GM21786 (cell line): Measurements from ENCODE around the gene POU4F3.

ENCODE experiments used
- ATAC-seq: cut with Tn5 transposase; IDR thresholded peaks from one replicate; pipeline ENCODE4 v1.9.1; 2021; ENCODE audit not compliant: unreplicated experiment

The POU4F3 gene

DNA sequence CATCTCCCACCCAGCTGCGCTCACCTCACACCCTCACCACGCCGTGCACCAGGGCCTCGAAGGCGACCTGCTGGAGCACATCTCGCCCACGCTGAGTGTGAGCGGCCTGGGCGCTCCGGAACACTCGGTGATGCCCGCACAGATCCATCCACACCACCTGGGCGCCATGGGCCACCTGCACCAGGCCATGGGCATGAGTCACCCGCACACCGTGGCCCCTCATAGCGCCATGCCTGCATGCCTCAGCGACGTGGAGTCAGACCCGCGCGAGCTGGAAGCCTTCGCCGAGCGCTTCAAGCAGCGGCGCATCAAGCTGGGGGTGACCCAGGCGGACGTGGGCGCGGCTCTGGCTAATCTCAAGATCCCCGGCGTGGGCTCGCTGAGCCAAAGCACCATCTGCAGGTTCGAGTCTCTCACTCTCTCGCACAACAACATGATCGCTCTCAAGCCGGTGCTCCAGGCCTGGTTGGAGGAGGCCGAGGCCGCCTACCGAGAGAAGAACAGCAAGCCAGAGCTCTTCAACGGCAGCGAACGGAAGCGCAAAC is 1.1 kb downstream of the POU4F3 start:
- ATAC-seq, result no peak

DNA sequence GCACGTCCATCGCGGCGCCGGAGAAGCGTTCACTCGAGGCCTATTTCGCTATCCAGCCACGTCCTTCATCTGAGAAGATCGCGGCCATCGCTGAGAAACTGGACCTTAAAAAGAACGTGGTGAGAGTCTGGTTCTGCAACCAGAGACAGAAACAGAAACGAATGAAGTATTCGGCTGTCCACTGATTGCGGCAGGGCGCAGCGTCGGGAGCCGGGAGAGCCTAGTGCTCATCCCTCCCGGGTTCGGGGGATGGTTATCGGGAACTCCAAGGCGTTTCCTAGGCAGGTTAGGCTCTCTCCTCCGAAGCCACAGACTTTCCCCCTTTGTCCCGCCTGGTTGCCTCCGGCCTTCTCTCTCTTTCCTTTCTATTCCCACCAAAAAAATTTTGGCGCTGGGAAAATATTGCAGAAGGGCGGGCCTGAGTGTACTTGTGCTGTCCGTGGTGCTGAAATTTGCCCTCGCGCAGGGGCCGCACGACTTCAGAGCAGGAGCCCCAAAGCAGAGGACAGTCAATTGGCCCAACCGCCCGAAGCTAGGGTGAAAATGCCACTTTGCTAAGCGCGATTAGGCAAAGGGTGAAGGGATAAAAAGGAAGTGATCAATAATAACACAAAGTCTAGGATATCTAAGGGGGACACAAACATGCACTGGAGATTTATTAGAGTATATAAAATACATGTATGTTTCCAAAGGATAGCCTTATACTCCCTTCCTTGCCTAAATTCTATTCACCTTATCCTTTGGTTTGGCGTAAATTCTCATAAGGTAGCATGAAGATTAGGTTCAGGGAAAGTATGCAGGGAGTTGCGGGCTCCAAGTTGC is 1.8 kb downstream of the POU4F3 start:
- no peak for ATAC-seq

DNA sequence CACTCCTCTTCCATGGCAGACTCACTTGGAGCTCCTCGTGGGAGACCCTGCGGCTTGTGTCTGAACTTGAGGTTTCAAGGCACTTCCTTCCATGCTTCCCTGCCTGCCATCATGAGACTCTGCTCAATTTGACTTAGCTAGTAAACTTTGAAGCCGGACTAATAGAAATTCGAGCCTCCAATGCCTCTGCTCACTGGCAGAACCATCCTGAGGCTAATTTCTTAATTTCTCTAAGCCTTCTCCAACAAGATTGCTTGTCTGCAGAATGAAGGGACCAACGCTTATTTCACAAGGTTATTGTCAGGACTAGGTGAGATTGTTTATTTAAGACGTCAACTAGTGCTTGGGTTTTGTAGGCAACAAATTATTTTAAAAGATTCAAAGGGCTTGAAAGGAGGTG is 3.2 kb downstream of the POU4F3 start:
- ATAC-seq, result no peak

- no peak for ATAC-seq
Measured at GRCh38 chr5:146342519-146342881, 3.9 kb downstream of the POU4F3 start.

GRCh38 chr5:146342882-146343865 is 4.5 kb downstream of the POU4F3 start:
- no peak for ATAC-seq

DNA sequence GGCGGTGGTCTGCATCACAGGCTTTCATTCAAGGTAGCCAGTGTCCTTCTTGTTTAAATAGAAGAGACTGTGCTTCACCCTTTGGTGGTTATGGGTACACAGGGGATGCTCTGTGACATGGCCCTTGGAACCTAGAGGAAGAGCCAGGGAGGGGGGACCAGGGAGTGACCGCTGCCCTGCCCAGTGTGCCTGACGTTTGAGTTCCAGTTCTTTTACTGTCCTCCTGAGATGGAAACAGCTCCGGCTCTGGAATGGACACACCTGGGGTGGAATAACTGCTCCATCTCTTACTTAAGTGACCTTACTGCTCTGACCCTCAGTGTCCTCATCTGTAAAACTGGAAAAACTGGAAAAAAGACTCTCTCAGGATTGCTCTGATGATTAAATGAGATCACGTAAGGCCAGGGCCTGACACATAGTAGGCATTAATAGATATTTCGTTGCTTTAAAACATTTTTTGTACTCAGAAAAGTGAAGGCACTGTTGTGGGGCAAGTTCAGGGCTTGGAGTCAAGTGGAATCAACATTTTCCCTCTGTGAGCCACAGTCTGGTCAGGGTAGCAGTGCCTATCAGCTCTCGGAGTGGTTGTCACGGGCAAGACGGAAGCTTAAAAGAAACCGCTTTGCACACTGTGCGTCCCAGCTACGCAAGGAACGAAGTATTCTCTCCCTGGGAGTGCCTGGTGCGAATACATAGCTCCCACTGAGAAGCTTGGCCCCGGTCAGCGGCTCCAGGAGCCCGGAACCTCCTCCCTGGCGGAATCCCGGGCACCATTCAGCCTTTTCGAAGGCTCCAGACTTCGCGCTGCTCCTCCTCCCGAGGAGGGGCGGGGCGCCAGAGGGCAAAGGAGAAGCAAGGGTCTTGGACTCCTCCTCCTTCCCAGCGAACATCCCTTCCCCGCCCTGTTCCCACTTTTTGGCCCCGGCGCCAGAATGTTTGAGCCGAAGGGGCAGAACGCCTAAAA is 5.8 kb downstream of the POU4F3 start:
- ATAC-seq, result no peak

GRCh38 chr5:146345240-146345577 is 6.6 kb downstream of the POU4F3 start:
- no peak for ATAC-seq

GRCh38 chr5:146345578-146346366 is 7.1 kb downstream of the POU4F3 start:
- ATAC-seq, result no peak

DNA sequence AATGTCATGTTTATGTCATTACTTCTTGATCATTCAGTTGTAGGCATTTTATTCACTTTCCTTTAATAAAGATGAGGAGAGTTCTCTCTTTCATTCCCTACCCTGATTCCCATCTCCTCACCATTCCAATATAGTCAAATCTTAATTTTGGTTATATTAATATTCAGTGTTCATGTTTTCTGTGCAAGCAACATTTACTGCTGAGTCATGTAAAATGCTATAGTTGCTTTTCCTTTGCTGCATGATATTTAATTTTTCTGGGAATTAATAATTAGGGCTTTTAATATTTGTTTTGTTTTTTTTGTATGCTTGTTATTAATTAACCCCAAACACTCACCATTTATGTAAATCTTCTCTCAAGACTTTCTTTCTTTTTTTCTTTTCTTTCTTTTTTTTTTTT is 18.5 kb downstream of the POU4F3 start:
- no peak for ATAC-seq

DNA sequence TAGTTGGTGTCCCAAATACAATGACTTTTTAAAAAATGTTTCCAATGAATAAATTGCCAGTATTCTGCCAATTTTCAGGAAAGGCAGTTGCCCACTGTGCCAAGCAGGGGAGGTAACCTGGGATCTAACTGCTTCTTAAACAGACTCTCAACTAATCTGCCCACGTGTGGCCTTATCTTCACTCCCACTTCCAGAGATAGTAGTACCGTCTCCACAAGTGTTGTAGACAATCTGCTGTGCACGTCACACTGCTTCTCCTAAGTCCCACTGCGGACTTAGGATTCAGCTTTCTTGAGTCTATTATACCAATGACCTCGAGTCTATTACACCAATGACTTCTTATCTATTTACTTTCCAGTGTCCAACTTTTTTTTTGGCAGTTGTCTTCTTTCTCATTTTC is 21.2 kb downstream of the POU4F3 start:
- no peak for ATAC-seq

- ATAC-seq, result no peak
Measured at GRCh38 chr5:146363161-146363874, 24.7 kb downstream of the POU4F3 start.

- ATAC-seq, result no peak
Measured at GRCh38 chr5:146365618-146366017, 27.0 kb downstream of the POU4F3 start.

DNA sequence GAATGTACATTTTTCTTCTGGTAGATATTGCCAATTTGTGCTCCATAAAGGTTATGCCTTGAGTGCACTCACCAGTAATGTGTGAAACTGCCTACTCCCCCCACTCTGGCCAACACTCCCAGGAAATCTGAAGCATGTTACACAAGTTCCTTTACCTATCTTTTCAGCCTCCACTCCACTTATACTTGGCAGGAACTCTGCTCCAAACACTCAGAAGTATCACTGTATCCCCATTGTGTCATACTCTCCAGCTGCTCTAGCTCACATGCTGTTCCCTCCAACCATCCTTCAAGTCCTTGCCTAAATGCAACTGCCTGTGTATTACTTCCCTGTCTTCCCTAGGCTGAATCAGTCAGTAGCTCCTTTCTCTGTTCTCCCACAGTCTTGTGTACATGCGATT is 28.3 kb downstream of the POU4F3 start:
- no peak for ATAC-seq

GRCh38 chr5:146368137-146368536 is 29.5 kb downstream of the POU4F3 start:
- ATAC-seq, result no peak

GRCh38 chr5:146369691-146370090 is 31.1 kb downstream of the POU4F3 start:
- ATAC-seq, result no peak

- no peak for ATAC-seq
Measured at GRCh38 chr5:146376821-146377220, 38.2 kb downstream of the POU4F3 start.

DNA sequence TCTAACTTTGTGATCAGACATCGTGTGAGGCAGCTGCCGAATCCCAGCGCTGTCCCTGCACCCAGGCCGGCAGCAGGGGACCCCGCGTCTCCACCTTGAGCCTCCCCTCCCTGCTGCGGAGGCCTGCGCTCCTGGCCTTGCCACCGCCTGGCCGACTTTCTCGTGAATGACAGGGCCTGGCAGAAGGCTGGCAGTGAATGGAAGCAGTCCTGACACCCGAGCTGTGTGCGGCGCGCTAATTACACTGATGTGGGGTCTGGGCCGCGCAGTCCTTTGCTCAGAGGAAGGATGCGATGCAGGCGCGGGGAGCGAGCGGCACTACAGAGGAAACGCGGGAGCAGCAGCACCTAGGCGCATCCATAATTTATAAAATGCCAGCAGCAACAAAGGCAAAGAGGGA is 40.3 kb downstream of the POU4F3 start:
- no peak for ATAC-seq

GRCh38 chr5:146380714-146381113 is 42.1 kb downstream of the POU4F3 start:
- no peak for ATAC-seq

- ATAC-seq, result no peak
Measured at GRCh38 chr5:146388386-146388785, 49.7 kb downstream of the POU4F3 start.
